ENCODE data around the gene NPPB. TPM values are rescaled to one million over a fixed set of nuclear protein-coding genes. Genes with fewer than 3 reads are reported as not detected.

NPPB gene
- total and polyA plus RNA-seq, 2 of the 8 experiments (the other 6 are each of a cell fraction or from before 2014, with no cell fraction given): 0.36 to 0.91 TPM

DNA sequence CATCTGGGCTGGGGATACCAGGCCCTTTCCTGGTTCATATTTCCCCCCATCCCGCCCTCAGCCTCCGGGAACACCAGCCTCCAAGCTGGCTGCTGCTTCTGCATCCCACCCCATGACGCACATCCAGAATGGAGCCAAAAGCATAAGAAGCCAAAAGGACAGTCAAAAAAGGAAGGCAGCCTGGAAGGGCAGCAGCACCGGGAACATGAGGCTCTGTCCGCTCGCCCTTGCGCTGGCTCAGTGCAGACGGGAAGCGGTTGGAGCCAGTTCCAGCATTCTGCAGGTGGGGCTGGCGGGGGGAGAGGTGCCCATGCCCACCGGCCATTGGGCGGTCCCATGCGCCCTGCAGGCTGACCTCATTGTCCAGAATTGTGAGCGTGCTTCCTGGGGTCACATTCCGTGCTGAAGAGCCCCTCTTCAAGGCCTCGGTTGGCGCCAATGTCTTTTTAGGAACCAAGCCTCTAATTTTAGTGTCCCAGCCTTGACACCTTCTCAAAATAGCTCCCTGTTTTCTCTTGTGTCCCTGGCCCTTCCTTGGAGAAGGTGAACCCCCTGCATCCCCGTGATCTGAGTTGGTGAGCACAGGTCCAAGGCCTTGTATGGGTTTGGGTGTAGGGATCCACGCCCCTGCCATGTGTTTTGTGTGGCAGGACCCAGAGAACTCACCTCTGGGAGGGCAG is 28.4 kb upstream of the NPPB start:
- no peaks in the 10 kb centered on the region for H3K79me2 ChIP-seq (ENCODE audit: control insufficient read depth in 1 of 2, insufficient read depth in 2 of 2, low read length in 2 of 2)
- ChIA-PET CTCF (ENCODE audit: partially characterized antibody) (interaction anchor here (0.9 to 4.9 kb wide), 15 partner anchors 10 to 144 kb away, joined by 3 to 27 read pairs (median 6); no protein-coding TSS in a partner anchor), POLR2A (ENCODE audit: partially characterized antibody) (interaction anchor here (0.7 to 5.4 kb wide), 4 partner anchors 21 to 93 kb away, joined by 3 to 46 read pairs (median 3); partner anchors contain the start of genes MFN2 and NPPA)
- TF ChIP-seq JUND (IDR thresholded peaks at IDR 0.05; ENCODE audit: low read length) (no peak), NRF1 (IDR thresholded peaks at IDR 0.05; ENCODE audit: low read depth, low read length) (no peak), SIX5 (IDR thresholded peaks at IDR 0.05; ENCODE audit: low read depth, low read length) (no peak), HDAC6 (IDR thresholded peaks at IDR 0.05; ENCODE audit: low read depth, low read length) (no peak), TBP (IDR thresholded peaks at IDR 0.05; ENCODE audit: low read depth, low read length) (no peak), MAFK (IDR thresholded peaks at IDR 0.05; ENCODE audit: low read depth, low read length) (no peak), RXRA (IDR thresholded peaks at IDR 0.05; ENCODE audit: insufficient read depth, low read depth, low read length) (no peak), CBX5 (IDR thresholded peaks at IDR 0.05; ENCODE audit: low read depth, low read length) (no peak), KDM4A (IDR thresholded peaks at IDR 0.05; ENCODE audit: low read depth, low read length, severe bottlenecking) (no peak), POLR2A (IDR thresholded peaks at IDR 0.05; ENCODE audit: control extremely low read depth in 1 of 2, low read depth in 2 of 2, low read length in 2 of 2) (no peak), JUN (IDR thresholded peaks at IDR 0.05; ENCODE audit: low read depth, low read length) (no peak), CREB1 (IDR thresholded peaks at IDR 0.05) (no peak)
- no peak overlapping the region for H3K56ac ChIP-seq (replicated peaks; ENCODE audit: insufficient read length, low read depth, low read length)
- no peaks in the 10 kb centered on the region for H3K79me1 ChIP-seq (ENCODE audit: low read depth, low read length)
- H3K27me3 ChIP-seq (replicated peaks in 1 of 4; ENCODE audit: control insufficient read depth in 3 of 4, extremely low read depth in 1 of 4, insufficient read depth in 3 of 4, low read length in 3 of 4): no peaks in the 10 kb centered on the region
- FAIRE-seq: no peak
- H4K8ac ChIP-seq (ENCODE audit: extremely low read depth, insufficient read depth, low read length): no peak overlapping the region
- no peak overlapping the region for H3K4ac ChIP-seq (replicated peaks; ENCODE audit: insufficient read length, low read depth, low read length)
- H2BK12ac ChIP-seq (ENCODE audit: low read depth, low read length): no peak overlapping the region
- no peak overlapping the region for H3K23ac ChIP-seq (ENCODE audit: insufficient read length)
- WGBS, 2 experiments (ENCODE audit: extremely low coverage in 1 of 2, insufficient coverage in 1 of 2, insufficient read length in 1 of 2, insufficient replicate concordance in 2 of 2, low coverage in 1 of 2, low lambda C conversion rate in 2 of 2, missing lambda C conversion rate in 1 of 2): 88% methylated on average over 18 of the region's 19 CpGs; no CpG with 5 or more reads in 1 of the 2 experiments
- H3K9ac ChIP-seq (replicated peaks in 1 of 4; ENCODE audit: extremely low read depth in 1 of 4, low read depth in 3 of 4, low read length in 3 of 4): no peak overlapping the region
- no peak for DNase-seq (ENCODE audit: low read depth in 1 of 2, low spot score in 2 of 2)
- no peak overlapping the region for H2BK15ac ChIP-seq (ENCODE audit: low read length)
- peaks cover 0 to 10% (median 8%) of the 10 kb centered on the region in 4 experiments; a peak in 6 of 7 replicates for H3K4me1 ChIP-seq (replicated peaks in 1 of 4; ENCODE audit: control insufficient read depth in 3 of 4, insufficient read depth in 4 of 4, low read length in 3 of 4)
- H2BK5ac ChIP-seq (ENCODE audit: low read depth, low read length): no peak overlapping the region; the same call in 1 of the 2 replicates
- H3K18ac ChIP-seq (ENCODE audit: extremely low read depth, low read length): no peak overlapping the region
- H3K4me2 ChIP-seq (ENCODE audit: insufficient read depth in 1 of 2, low read depth in 2 of 2, low read length in 2 of 2): no peak overlapping the region
- H3K9me3 ChIP-seq (ENCODE audit: insufficient read depth in 2 of 2, low read depth in 1 of 2, low read length in 1 of 2): no peaks in the 10 kb centered on the region; a peak in 1 of 4 replicates
- H3K14ac ChIP-seq (ENCODE audit: insufficient read length): no peak overlapping the region
- no peak overlapping the region; the same call in 1 of the 2 replicates for H2AFZ ChIP-seq (ENCODE audit: low read length)
- H3K4me3 ChIP-seq (ENCODE audit: extremely low read depth in 1 of 4, insufficient read depth in 2 of 4, low read depth in 3 of 4, low read length in 4 of 4): no peak overlapping the region
- H2BK20ac ChIP-seq (ENCODE audit: low read length): no peak overlapping the region
- H2AK5ac ChIP-seq (ENCODE audit: low read depth, low read length): no peak overlapping the region
- H3K23me2 ChIP-seq (ENCODE audit: low read depth, low read length): no peaks in the 10 kb centered on the region
- H4K20me1 ChIP-seq (replicated peaks in 1 of 2; ENCODE audit: control insufficient read depth in 1 of 2, insufficient read depth in 2 of 2, low read length in 2 of 2): no peaks in the 10 kb centered on the region
- H4K5ac ChIP-seq (ENCODE audit: insufficient read length, low read depth, low read length): no peak overlapping the region
- H3K36me3 ChIP-seq (ENCODE audit: control insufficient read depth in 2 of 4, insufficient read depth in 4 of 4, low read length in 3 of 4): no peaks in the 10 kb centered on the region
- H3K27ac ChIP-seq (ENCODE audit: low read depth, low read length): no peak overlapping the region
- H4K91ac ChIP-seq (replicated peaks; ENCODE audit: insufficient read length, low read length): no peak overlapping the region
- H2BK120ac ChIP-seq (replicated peaks; ENCODE audit: low read depth, low read length): no peak overlapping the region

Data from H1 (cell line).